ENCODE data around the gene C5orf58. TPM values are rescaled to one million over a fixed set of nuclear protein-coding genes. Genes with fewer than 3 reads are reported as not detected.

The C5orf58 gene
- total RNA-seq, 1 donor, result not detected

GRCh38 chr5:170200876-170201275 is 31.9 kb upstream of the C5orf58 start:
- Histone ChIP-seq H3K4me3 (ENCODE audit: insufficient read depth, low read length) (no peak overlapping the region), H3K9me3 (ENCODE audit: low read depth, low read length) (no peaks in the 10 kb centered on the region), H3K4me1 (ENCODE audit: insufficient read depth, low read length) (no peaks in the 10 kb centered on the region), H2AFZ (ENCODE audit: low read length) (no peak overlapping the region), H3K4me2 (ENCODE audit: insufficient read depth, low read length) (no peak overlapping the region), H3K36me3 (ENCODE audit: insufficient read depth, low read length) (no peaks in the 10 kb centered on the region), H4K20me1 (ENCODE audit: insufficient read depth, low read length) (no peaks in the 10 kb centered on the region), H3K27ac (ENCODE audit: low read depth, low read length) (no peak overlapping the region), H3K27me3 (ENCODE audit: insufficient read depth, low read length) (peaks cover 42% of the 10 kb centered on the region), H3K79me2 (ENCODE audit: insufficient read depth, low read length) (no peaks in the 10 kb centered on the region)
- no peak for DNase-seq (ENCODE audit: insufficient read length, low spot score, missing footprints)
- no peak for TF ChIP-seq CTCF (IDR thresholded peaks at IDR 0.05; ENCODE audit: extremely low read depth, low read depth, low read length)

- H3K79me2 ChIP-seq (ENCODE audit: insufficient read depth, low read length), result no peaks in the 10 kb centered on the region
- no peak overlapping the region for H3K4me2 ChIP-seq (ENCODE audit: insufficient read depth, low read length)
- no peaks in the 10 kb centered on the region for H3K9me3 ChIP-seq (ENCODE audit: low read depth, low read length)
- no peaks in the 10 kb centered on the region for H3K36me3 ChIP-seq (ENCODE audit: insufficient read depth, low read length)
- no peak overlapping the region for H2AFZ ChIP-seq (ENCODE audit: low read length)
- no peak overlapping the region for H3K27ac ChIP-seq (ENCODE audit: low read depth, low read length)
- H3K27me3 ChIP-seq (ENCODE audit: insufficient read depth, low read length), result peaks cover 42% of the 10 kb centered on the region
- H3K4me1 ChIP-seq (ENCODE audit: insufficient read depth, low read length), result no peaks in the 10 kb centered on the region
- H4K20me1 ChIP-seq (ENCODE audit: insufficient read depth, low read length), result no peaks in the 10 kb centered on the region
- TF ChIP-seq CTCF (IDR thresholded peaks at IDR 0.05; ENCODE audit: extremely low read depth, low read depth, low read length), result no peak
- DNase-seq (ENCODE audit: insufficient read length, low spot score, missing footprints), result no peak
- no peak overlapping the region for H3K4me3 ChIP-seq (ENCODE audit: insufficient read depth, low read length)
Observed at GRCh38 chr5:170201311-170201710, 31.5 kb upstream of the C5orf58 start.

- no peak for DNase-seq (ENCODE audit: insufficient read length, low spot score, missing footprints)
- Histone ChIP-seq H3K9me3 (ENCODE audit: low read depth, low read length) (no peaks in the 10 kb centered on the region), H3K4me2 (ENCODE audit: insufficient read depth, low read length) (no peak overlapping the region), H2AFZ (ENCODE audit: low read length) (no peak overlapping the region), H3K4me1 (ENCODE audit: insufficient read depth, low read length) (no peaks in the 10 kb centered on the region), H4K20me1 (ENCODE audit: insufficient read depth, low read length) (no peaks in the 10 kb centered on the region), H3K36me3 (ENCODE audit: insufficient read depth, low read length) (no peaks in the 10 kb centered on the region), H3K27me3 (ENCODE audit: insufficient read depth, low read length) (peaks cover 49% of the 10 kb centered on the region), H3K27ac (ENCODE audit: low read depth, low read length) (no peak overlapping the region), H3K4me3 (ENCODE audit: insufficient read depth, low read length) (no peak overlapping the region), H3K79me2 (ENCODE audit: insufficient read depth, low read length) (no peaks in the 10 kb centered on the region)
- TF ChIP-seq CTCF (IDR thresholded peaks at IDR 0.05; ENCODE audit: extremely low read depth, low read depth, low read length), result no peak
Observed at GRCh38 chr5:170202117-170202516, 30.7 kb upstream of the C5orf58 start.

GRCh38 chr5:170204202-170204601 is 28.6 kb upstream of the C5orf58 start:
- DNase-seq (ENCODE audit: insufficient read length, low spot score, missing footprints), result no peak
- no peaks in the 10 kb centered on the region for H3K79me2 ChIP-seq (ENCODE audit: insufficient read depth, low read length)
- no peak overlapping the region for H3K4me2 ChIP-seq (ENCODE audit: insufficient read depth, low read length)
- H3K4me1 ChIP-seq (ENCODE audit: insufficient read depth, low read length), result no peaks in the 10 kb centered on the region
- H3K36me3 ChIP-seq (ENCODE audit: insufficient read depth, low read length), result no peaks in the 10 kb centered on the region
- no peak overlapping the region for H2AFZ ChIP-seq (ENCODE audit: low read length)
- peaks cover 42% of the 10 kb centered on the region for H3K27me3 ChIP-seq (ENCODE audit: insufficient read depth, low read length)
- no peak overlapping the region for H3K4me3 ChIP-seq (ENCODE audit: insufficient read depth, low read length)
- H3K27ac ChIP-seq (ENCODE audit: low read depth, low read length), result no peak overlapping the region
- no peaks in the 10 kb centered on the region for H3K9me3 ChIP-seq (ENCODE audit: low read depth, low read length)
- no peak for TF ChIP-seq CTCF (IDR thresholded peaks at IDR 0.05; ENCODE audit: extremely low read depth, low read depth, low read length)
- H4K20me1 ChIP-seq (ENCODE audit: insufficient read depth, low read length), result no peaks in the 10 kb centered on the region
